Measurements from ENCODE around the gene TTC9. TPM values are rescaled to one million over a fixed set of nuclear protein-coding genes. Genes with fewer than 3 reads are reported as not detected.
A peak's percentile ranks its signal among the peaks of the same experiment; 100 is the strongest.

The TTC9 gene
- total RNA-seq, 1 experiment from 2014 or later: 26.2 TPM

DNA sequence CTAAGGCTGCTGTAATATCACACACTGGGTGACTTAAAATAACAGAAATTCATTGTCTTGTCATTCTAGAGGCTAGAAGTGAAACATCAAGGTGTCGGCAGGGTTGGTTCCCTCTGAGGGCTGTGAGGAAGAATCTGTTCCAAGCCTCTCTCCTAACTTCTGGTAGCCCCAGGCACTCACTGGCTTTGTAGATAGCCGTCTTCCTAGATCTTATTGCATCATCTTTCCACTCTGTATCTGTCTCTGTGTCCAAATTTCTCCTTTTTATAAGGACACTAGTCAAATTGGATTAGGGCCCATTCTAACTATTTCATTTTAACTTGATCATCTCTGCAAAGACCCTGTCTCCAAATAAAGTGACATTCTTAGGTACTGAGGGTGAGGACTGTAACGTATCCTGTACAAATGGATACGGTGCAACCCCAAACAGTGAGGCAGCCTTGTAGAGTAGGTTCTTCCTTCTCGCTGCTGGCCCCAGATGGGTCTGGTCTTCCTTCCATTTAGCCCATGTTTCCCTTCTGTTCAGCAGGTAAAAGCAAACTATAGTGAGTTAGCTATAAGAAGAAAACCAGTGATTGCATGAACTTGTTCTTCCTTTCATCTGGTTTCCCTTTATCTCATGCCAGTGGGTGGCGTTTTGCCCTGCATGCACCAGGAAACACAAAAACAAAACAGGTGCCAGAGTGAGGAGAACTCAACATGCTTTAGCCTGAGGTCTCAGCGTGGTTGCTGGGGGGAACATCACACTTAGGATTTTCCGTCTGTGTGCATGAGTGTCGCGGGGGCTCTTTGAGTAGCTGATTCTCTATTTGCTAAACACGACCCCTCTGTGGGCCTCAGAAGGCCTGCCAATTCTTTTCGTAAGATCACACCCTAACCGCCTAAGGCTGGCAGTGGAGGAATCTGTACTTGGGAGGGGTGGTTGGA lies 19.5 kb downstream of the TTC9 start:
- ATAC-seq: peak; percentile 9; the same call in 1 of the 2 replicates
- H3K9me3 Mint-ChIP-seq: no peaks in the 10 kb centered on the region
- no peak overlapping the region for H3K4me3 Mint-ChIP-seq
- no peak for DNase-seq (ENCODE audit: low spot score)
- ChIA-PET CTCF (interaction anchor here (0.7 kb wide), 1 partner anchor 14 kb away, joined by 4 read pairs; no protein-coding TSS in a partner anchor), POLR2A (no interaction called here)
- H3K27me3 Mint-ChIP-seq (ENCODE audit: low read depth): no peaks in the 10 kb centered on the region
- H3K36me3 Mint-ChIP-seq: peaks cover 25% of the 10 kb centered on the region
- TF ChIP-seq, protein P1, sequence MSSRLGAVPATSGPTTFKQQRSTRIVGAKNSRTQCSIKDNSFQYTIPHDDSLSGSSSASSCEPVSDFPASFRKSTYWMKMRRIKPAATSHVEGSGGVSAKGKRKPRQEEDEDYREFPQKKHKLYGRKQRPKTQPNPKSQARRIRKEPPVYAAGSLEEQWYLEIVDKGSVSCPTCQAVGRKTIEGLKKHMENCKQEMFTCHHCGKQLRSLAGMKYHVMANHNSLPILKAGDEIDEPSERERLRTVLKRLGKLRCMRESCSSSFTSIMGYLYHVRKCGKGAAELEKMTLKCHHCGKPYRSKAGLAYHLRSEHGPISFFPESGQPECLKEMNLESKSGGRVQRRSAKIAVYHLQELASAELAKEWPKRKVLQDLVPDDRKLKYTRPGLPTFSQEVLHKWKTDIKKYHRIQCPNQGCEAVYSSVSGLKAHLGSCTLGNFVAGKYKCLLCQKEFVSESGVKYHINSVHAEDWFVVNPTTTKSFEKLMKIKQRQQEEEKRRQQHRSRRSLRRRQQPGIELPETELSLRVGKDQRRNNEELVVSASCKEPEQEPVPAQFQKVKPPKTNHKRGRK (CRISPR knock-in tag; IDR thresholded peaks at IDR 0.05; ENCODE audit: borderline replicate concordance): no peak
- TF ChIP-seq EMX1 (CRISPR knock-in tag; IDR thresholded peaks at IDR 0.05) (no peak), NR1H2 (CRISPR knock-in tag; IDR thresholded peaks at IDR 0.05) (no peak), SMAD3 (CRISPR knock-in tag; IDR thresholded peaks at IDR 0.05; ENCODE audit: borderline replicate concordance) (no peak), RORB (CRISPR knock-in tag; IDR thresholded peaks at IDR 0.05) (no peak), TP53 (CRISPR knock-in tag; IDR thresholded peaks at IDR 0.05) (no peak), SOX15 (CRISPR knock-in tag; IDR thresholded peaks at IDR 0.05) (no peak)
- TF ChIP-seq, protein P2, sequence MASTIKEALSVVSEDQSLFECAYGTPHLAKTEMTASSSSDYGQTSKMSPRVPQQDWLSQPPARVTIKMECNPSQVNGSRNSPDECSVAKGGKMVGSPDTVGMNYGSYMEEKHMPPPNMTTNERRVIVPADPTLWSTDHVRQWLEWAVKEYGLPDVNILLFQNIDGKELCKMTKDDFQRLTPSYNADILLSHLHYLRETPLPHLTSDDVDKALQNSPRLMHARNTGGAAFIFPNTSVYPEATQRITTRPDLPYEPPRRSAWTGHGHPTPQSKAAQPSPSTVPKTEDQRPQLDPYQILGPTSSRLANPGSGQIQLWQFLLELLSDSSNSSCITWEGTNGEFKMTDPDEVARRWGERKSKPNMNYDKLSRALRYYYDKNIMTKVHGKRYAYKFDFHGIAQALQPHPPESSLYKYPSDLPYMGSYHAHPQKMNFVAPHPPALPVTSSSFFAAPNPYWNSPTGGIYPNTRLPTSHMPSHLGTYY (CRISPR knock-in tag; IDR thresholded peaks at IDR 0.05): no peak
- TF ChIP-seq, protein P3, sequence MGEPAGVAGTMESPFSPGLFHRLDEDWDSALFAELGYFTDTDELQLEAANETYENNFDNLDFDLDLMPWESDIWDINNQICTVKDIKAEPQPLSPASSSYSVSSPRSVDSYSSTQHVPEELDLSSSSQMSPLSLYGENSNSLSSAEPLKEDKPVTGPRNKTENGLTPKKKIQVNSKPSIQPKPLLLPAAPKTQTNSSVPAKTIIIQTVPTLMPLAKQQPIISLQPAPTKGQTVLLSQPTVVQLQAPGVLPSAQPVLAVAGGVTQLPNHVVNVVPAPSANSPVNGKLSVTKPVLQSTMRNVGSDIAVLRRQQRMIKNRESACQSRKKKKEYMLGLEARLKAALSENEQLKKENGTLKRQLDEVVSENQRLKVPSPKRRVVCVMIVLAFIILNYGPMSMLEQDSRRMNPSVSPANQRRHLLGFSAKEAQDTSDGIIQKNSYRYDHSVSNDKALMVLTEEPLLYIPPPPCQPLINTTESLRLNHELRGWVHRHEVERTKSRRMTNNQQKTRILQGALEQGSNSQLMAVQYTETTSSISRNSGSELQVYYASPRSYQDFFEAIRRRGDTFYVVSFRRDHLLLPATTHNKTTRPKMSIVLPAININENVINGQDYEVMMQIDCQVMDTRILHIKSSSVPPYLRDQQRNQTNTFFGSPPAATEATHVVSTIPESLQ (CRISPR knock-in tag; IDR thresholded peaks at IDR 0.05): no peak
- TF ChIP-seq, protein P4, sequence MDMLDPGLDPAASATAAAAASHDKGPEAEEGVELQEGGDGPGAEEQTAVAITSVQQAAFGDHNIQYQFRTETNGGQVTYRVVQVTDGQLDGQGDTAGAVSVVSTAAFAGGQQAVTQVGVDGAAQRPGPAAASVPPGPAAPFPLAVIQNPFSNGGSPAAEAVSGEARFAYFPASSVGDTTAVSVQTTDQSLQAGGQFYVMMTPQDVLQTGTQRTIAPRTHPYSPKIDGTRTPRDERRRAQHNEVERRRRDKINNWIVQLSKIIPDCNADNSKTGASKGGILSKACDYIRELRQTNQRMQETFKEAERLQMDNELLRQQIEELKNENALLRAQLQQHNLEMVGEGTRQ (CRISPR knock-in tag; IDR thresholded peaks at IDR 0.05): no peak
- peak overlapping the region; percentile 95 for H3K27ac Mint-ChIP-seq
- H3K4me1 Mint-ChIP-seq: peaks cover 93% of the 10 kb centered on the region

DNA sequence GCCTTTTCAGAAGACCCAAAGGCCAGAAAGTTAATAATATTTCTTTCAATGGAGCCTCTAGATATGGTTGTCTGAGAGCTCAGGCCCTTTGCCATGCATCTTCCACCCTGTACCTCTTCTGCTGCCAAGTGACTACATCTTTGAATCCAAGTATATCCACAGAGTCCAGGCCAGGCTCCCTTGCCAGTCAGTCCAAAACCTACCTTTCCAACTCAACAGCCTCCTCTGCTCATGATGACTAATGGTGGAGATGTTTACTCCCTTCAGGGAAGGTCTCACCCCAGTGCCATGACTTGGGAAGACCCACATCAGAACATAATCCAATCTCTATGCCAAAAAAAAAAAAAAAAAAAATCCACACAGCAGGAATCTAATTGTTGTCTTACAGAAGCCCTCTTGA lies 20.4 kb downstream of the TTC9 start:
- peaks cover 92% of the 10 kb centered on the region for H3K4me1 Mint-ChIP-seq
- peak overlapping the region; percentile 95; the same call in 1 of the 2 replicates for H3K27ac Mint-ChIP-seq
- H3K36me3 Mint-ChIP-seq: peaks cover 32% of the 10 kb centered on the region
- no peak for ATAC-seq
- no peaks in the 10 kb centered on the region for H3K27me3 Mint-ChIP-seq (ENCODE audit: low read depth)
- ChIA-PET CTCF (no interaction called here), POLR2A (no interaction called here)
- TF ChIP-seq ZNF263 (CRISPR knock-in tag; IDR thresholded peaks at IDR 0.05; ENCODE audit: low read depth) (no peak), TCF7 (CRISPR knock-in tag; IDR thresholded peaks at IDR 0.05; ENCODE audit: low read depth) (no peak)
- no peak for DNase-seq (ENCODE audit: low spot score)
- no peaks in the 10 kb centered on the region for H3K9me3 Mint-ChIP-seq
- no peak overlapping the region for H3K4me3 Mint-ChIP-seq

DNA sequence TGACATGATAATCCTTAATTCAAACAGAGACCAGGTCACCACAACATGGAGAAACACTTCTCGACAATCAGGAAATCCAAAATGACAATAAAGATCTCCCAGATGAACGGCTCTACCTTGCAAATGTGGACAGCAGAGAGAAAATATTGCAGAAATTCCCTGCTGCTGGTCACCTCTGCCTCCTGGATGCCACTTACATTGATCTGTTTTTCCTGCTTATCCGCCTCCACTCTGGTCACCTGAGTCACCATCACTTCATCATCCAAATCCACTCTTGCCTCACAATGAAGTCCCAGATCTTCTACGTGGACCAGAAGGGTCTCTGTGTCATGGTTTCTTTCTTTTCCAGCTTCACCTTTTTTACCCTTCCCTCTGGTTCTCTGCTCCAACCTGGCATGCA lies 21.1 kb downstream of the TTC9 start:
- Mint-ChIP-seq H3K27me3 (ENCODE audit: low read depth) (no peaks in the 10 kb centered on the region), H3K36me3 (peaks cover 37% of the 10 kb centered on the region), H3K27ac (peak overlapping the region; percentile 41), H3K9me3 (no peaks in the 10 kb centered on the region), H3K4me3 (no peak overlapping the region), H3K4me1 (peaks cover 87% of the 10 kb centered on the region)
- ChIA-PET CTCF (no interaction called here), POLR2A (no interaction called here)
- ATAC-seq (no peak), DNase-seq (ENCODE audit: low spot score) (no peak)
- TF ChIP-seq GABPB1 (CRISPR knock-in tag; IDR thresholded peaks at IDR 0.05) (no peak), ZNF416 (CRISPR knock-in tag; IDR thresholded peaks at IDR 0.05) (no peak), SP1 (CRISPR knock-in tag; conservative IDR thresholded peaks at IDR 0.05) (no peak), NFYB (CRISPR knock-in tag; conservative IDR thresholded peaks at IDR 0.05; ENCODE audit: low read depth) (no peak), EMX1 (CRISPR knock-in tag; IDR thresholded peaks at IDR 0.05) (no peak), ZNF263 (CRISPR knock-in tag; IDR thresholded peaks at IDR 0.05; ENCODE audit: low read depth) (no peak), GRHL2 (CRISPR knock-in tag; IDR thresholded peaks at IDR 0.05; ENCODE audit: insufficient replicate concordance, severe bottlenecking) (no peak), ZNF232 (CRISPR knock-in tag; IDR thresholded peaks at IDR 0.05) (no peak)
- TF ChIP-seq, protein P5, sequence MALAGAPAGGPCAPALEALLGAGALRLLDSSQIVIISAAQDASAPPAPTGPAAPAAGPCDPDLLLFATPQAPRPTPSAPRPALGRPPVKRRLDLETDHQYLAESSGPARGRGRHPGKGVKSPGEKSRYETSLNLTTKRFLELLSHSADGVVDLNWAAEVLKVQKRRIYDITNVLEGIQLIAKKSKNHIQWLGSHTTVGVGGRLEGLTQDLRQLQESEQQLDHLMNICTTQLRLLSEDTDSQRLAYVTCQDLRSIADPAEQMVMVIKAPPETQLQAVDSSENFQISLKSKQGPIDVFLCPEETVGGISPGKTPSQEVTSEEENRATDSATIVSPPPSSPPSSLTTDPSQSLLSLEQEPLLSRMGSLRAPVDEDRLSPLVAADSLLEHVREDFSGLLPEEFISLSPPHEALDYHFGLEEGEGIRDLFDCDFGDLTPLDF (CRISPR knock-in tag; IDR thresholded peaks at IDR 0.05): no peak
- TF ChIP-seq, protein P6, sequence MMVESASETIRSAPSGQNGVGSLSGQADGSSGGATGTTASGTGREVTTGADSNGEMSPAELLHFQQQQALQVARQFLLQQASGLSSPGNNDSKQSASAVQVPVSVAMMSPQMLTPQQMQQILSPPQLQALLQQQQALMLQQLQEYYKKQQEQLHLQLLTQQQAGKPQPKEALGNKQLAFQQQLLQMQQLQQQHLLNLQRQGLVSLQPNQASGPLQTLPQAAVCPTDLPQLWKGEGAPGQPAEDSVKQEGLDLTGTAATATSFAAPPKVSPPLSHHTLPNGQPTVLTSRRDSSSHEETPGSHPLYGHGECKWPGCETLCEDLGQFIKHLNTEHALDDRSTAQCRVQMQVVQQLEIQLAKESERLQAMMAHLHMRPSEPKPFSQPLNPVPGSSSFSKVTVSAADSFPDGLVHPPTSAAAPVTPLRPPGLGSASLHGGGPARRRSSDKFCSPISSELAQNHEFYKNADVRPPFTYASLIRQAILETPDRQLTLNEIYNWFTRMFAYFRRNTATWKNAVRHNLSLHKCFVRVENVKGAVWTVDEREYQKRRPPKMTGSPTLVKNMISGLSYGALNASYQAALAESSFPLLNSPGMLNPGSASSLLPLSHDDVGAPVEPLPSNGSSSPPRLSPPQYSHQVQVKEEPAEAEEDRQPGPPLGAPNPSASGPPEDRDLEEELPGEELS (CRISPR knock-in tag; IDR thresholded peaks at IDR 0.05): no peak
- TF ChIP-seq, protein P7, sequence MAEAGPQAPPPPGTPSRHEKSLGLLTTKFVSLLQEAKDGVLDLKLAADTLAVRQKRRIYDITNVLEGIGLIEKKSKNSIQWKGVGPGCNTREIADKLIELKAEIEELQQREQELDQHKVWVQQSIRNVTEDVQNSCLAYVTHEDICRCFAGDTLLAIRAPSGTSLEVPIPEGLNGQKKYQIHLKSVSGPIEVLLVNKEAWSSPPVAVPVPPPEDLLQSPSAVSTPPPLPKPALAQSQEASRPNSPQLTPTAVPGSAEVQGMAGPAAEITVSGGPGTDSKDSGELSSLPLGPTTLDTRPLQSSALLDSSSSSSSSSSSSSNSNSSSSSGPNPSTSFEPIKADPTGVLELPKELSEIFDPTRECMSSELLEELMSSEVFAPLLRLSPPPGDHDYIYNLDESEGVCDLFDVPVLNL (CRISPR knock-in tag; IDR thresholded peaks at IDR 0.05; ENCODE audit: borderline replicate concordance, low read depth): no peak

All from WTC11 (cell line).